PC-3 (cell line): Measurements from ENCODE around the gene SVOPL. TPM values are rescaled to one million over a fixed set of nuclear protein-coding genes. Genes with fewer than 3 reads are reported as not detected.

Source experiments
- ATAC-seq: fragments of 200-7000 bp; cut with Tn5 transposase; 2 replicates; pipeline ENCODE4 v1.9.1; 2020; ENCODE audit warnings: mild to moderate bottlenecking, moderate library complexity
- BruUV-seq: library from RNA; stranded (reverse); fragments of 400-500 nt; replicated peaks from 2 replicates; lab custom pipeline; 2021; lab: Mats Ljungman, UMichigan
- CTCF ChIA-PET: fragments of 300-600 bp; sonication (Branson Sonifier 250); formaldehyde crosslinking; loops from one replicate; lab custom pipeline; 2022; ENCODE audit warnings: antibody characterized with exemption; lab: Charles Lee
- POLR2A ChIA-PET: fragments of 300-600 bp; sonication (Branson Sonifier 250); formaldehyde crosslinking; loops from one replicate; lab custom pipeline; 2022; ENCODE audit warnings: antibody characterized with exemption; ENCODE audit not compliant: unreplicated experiment; lab: Charles Lee
- DNase-seq: peaks from one replicate; pipeline ENCODE4 v3.0.0-alpha.2; 2015
- H2AFZ ChIP-seq: fragments of 300-600 bp; sonication (generic); 2 replicates; pipeline ENCODE4 v1.6.0; 2016; ENCODE audit warnings: antibody characterized with exemption, low read length
- H3F3A ChIP-seq: fragments of 300-600 bp; sonication (generic); one replicate; pipeline ENCODE4 v1.6.0; 2017; ENCODE audit warnings: antibody characterized with exemption, low read length, control low read depth, mild to moderate bottlenecking; ENCODE audit not compliant: unreplicated experiment
- H3K27ac ChIP-seq: fragments of 300-600 bp; sonication (generic); 2 replicates; pipeline ENCODE4 v1.5.1; 2016; ENCODE audit warnings: mild to moderate bottlenecking, low read length
- H3K27me3 ChIP-seq: fragments of 300-600 bp; sonication (generic); 2 replicates; pipeline ENCODE4 v1.6.1; 2016; ENCODE audit warnings: low read length, mixed read lengths
- H3K36me3 ChIP-seq: fragments of 300-600 bp; sonication (generic); 2 replicates; pipeline ENCODE4 v1.6.1; 2016; ENCODE audit warnings: low read depth, mixed run types, low read length, mixed read lengths
- H3K4me1 ChIP-seq: fragments of 300-600 bp; sonication (generic); 2 replicates; pipeline ENCODE4 v1.5.1; 2016; ENCODE audit warnings: low read length; ENCODE audit not compliant: insufficient read depth
- H3K4me2 ChIP-seq: fragments of 300-600 bp; sonication (generic); 2 replicates; pipeline ENCODE4 v1.6.0; 2016; ENCODE audit warnings: low read length
- H3K4me3 ChIP-seq: fragments of 300-600 bp; sonication (generic); 2 replicates; pipeline ENCODE4 v1.5.1; 2016; ENCODE audit warnings: mild to moderate bottlenecking, low read length, mixed read lengths
- H3K79me2 ChIP-seq: fragments of 300-600 bp; sonication (generic); 2 replicates; pipeline ENCODE4 v1.6.1; 2017; ENCODE audit warnings: low read length, mixed read lengths
- H3K9ac ChIP-seq: fragments of 300-600 bp; sonication (generic); 2 replicates; pipeline ENCODE4 v1.6.0; 2016; ENCODE audit warnings: mild to moderate bottlenecking, low read length
- H3K9me2 ChIP-seq: fragments of 300-600 bp; sonication (generic); replicated peaks from 2 replicates; pipeline ENCODE4 v1.6.1; 2016; ENCODE audit warnings: mixed run types, low read length, mixed read lengths
- H3K9me3 ChIP-seq: fragments of 300-600 bp; sonication (generic); 2 replicates; pipeline ENCODE4 v1.6.1; 2016; ENCODE audit warnings: low read length, mixed read lengths
- H4K20me1 ChIP-seq: fragments of 300-600 bp; sonication (generic); 2 replicates; pipeline ENCODE4 v1.6.1; 2016; ENCODE audit warnings: low read length, mixed read lengths
- EZH2 ChIP-seq: fragments of 300-600 bp; sonication (generic); IDR thresholded peaks from one replicate; pipeline ENCODE4 v1.6.1; 2017; ENCODE audit warnings: antibody characterized with exemption, mild to moderate bottlenecking, low read length; ENCODE audit not compliant: unreplicated experiment
- EZH2phosphoT487 ChIP-seq: fragments of 300-600 bp; sonication (generic); IDR thresholded peaks from 2 replicates; pipeline ENCODE4 v1.6.1; 2018; ENCODE audit warnings: mild to moderate bottlenecking, antibody characterized with exemption, low read length, borderline replicate concordance
- intact Hi-C: fragments of 100-400 bp; cut with micrococcal nuclease; formaldehyde crosslinking; loops from 2 replicates; pipeline ENCODE4 v1.9.0; 2023
- total RNA-seq: library from RNA; depleted of rRNA; stranded (reverse); fragments of >200 nt; gene quantifications from 2 replicates; pipeline ENCODE4 v1.2.3, GENCODE V29; 2014
- TF ChIP-seq, protein P1 (sequence below): fragments of 300-600 bp; sonication (generic); conservative IDR thresholded peaks from 2 replicates; pipeline ENCODE4 v1.5.1; 2017; ENCODE audit warnings: antibody characterized with exemption, low read depth, mild to moderate bottlenecking, low read length

Gene SVOPL
- total RNA-seq, 1 experiment from 2014 or later, result not detected

DNA sequence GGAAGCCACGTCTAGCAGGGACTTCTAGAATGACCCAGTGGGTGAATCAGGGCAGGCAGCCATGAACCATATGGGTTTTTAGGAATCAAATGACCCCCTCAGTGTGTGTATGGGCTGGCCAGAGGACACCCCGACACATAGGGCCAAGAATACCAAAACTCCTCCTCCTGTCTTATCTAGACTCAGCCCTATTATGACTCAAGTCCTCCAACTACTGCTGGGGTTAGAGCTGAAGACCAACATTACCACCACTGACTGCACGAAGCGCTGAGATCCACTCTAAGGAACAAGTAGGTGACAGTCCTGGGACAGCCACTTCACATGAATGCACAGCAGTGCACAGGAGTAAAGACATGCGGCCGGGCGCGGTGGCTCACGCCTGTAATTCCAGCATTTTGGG, 11.5 kb upstream of the SVOPL start:
- ChIA-PET CTCF (no interaction called here), POLR2A (no interaction called here)
- H3K36me3 ChIP-seq, result no peaks in the 10 kb centered on the region
- no peak overlapping the region for H3K27ac ChIP-seq
- no peaks in the 10 kb centered on the region for H4K20me1 ChIP-seq
- intact Hi-C loops, result no loop called here
- BruUV-seq, result no TSS peak
- no peaks in the 10 kb centered on the region for H3K4me1 ChIP-seq
- no peak overlapping the region for H3K4me2 ChIP-seq
- no peak for DNase-seq
- no peak overlapping the region for H3K9ac ChIP-seq
- no peak overlapping the region for H2AFZ ChIP-seq
- H3K79me2 ChIP-seq, result no peaks in the 10 kb centered on the region
- TF ChIP-seq EZH2phosphoT487, result no peak
- TF ChIP-seq, protein P1, sequence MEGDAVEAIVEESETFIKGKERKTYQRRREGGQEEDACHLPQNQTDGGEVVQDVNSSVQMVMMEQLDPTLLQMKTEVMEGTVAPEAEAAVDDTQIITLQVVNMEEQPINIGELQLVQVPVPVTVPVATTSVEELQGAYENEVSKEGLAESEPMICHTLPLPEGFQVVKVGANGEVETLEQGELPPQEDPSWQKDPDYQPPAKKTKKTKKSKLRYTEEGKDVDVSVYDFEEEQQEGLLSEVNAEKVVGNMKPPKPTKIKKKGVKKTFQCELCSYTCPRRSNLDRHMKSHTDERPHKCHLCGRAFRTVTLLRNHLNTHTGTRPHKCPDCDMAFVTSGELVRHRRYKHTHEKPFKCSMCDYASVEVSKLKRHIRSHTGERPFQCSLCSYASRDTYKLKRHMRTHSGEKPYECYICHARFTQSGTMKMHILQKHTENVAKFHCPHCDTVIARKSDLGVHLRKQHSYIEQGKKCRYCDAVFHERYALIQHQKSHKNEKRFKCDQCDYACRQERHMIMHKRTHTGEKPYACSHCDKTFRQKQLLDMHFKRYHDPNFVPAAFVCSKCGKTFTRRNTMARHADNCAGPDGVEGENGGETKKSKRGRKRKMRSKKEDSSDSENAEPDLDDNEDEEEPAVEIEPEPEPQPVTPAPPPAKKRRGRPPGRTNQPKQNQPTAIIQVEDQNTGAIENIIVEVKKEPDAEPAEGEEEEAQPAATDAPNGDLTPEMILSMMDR, result no peak
- no peak for TF ChIP-seq EZH2
- no peak for ATAC-seq
- no peaks in the 10 kb centered on the region for H3F3A ChIP-seq
- H3K4me3 ChIP-seq, result no peak overlapping the region
- H3K9me3 ChIP-seq, result no peaks in the 10 kb centered on the region
- H3K27me3 ChIP-seq, result no peaks in the 10 kb centered on the region
- no peaks in the 10 kb centered on the region for H3K9me2 ChIP-seq

GRCh38 chr7:138710536-138711385, 9.6 kb upstream of the SVOPL start:
- ATAC-seq (no peak), DNase-seq (no peak)
- Histone ChIP-seq H3K9me3 (no peaks in the 10 kb centered on the region), H3K27ac (no peak overlapping the region), H3K4me1 (no peaks in the 10 kb centered on the region), H2AFZ (no peak overlapping the region), H3K9ac (no peak overlapping the region), H3K9me2 (no peaks in the 10 kb centered on the region), H3K4me2 (no peak overlapping the region), H3F3A (no peaks in the 10 kb centered on the region), H3K27me3 (no peaks in the 10 kb centered on the region), H3K4me3 (no peak overlapping the region), H3K36me3 (no peaks in the 10 kb centered on the region), H4K20me1 (no peaks in the 10 kb centered on the region), H3K79me2 (no peaks in the 10 kb centered on the region)
- CTCF ChIA-PET, result no interaction called here
- POLR2A ChIA-PET, result no interaction called here
- no TSS peak for BruUV-seq
- intact Hi-C loops, result no loop called here
- TF ChIP-seq EZH2phosphoT487, result no peak
- TF ChIP-seq EZH2, result no peak
- TF ChIP-seq, protein P1, result no peak

DNA sequence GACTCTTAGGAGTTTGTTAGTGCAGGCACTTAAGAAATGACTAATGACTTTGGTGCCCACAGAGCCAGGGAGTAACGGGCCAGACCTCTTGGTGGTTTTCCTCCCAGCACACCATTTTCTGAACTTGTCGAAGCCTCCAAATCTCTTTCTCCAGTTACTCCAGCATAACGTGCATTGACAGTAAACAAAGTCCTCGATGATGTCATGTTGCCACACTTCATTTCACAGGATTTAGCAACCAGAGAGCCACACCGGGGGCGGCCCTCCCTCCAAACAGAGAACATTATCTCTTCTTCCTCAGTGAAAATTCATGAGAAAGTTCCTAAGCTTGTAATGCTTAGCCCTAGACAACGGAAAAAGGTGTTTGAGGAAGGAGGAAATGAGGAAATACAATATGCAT, 4.0 kb upstream of the SVOPL start:
- TF ChIP-seq, protein P1, result no peak
- TF ChIP-seq EZH2phosphoT487, result no peak
- Histone ChIP-seq H3K27ac (no peak overlapping the region), H3K27me3 (no peaks in the 10 kb centered on the region), H3K4me2 (no peak overlapping the region), H3K9ac (no peak overlapping the region), H3K4me1 (no peaks in the 10 kb centered on the region), H3K9me2 (no peaks in the 10 kb centered on the region), H3K36me3 (no peaks in the 10 kb centered on the region), H4K20me1 (no peaks in the 10 kb centered on the region), H3F3A (no peaks in the 10 kb centered on the region), H3K79me2 (no peaks in the 10 kb centered on the region), H2AFZ (no peak overlapping the region), H3K4me3 (no peak overlapping the region), H3K9me3 (no peaks in the 10 kb centered on the region)
- DNase-seq (no peak), ATAC-seq (no peak)
- CTCF ChIA-PET, result no interaction called here
- POLR2A ChIA-PET, result no interaction called here
- BruUV-seq, result no TSS peak
- intact Hi-C loops, result no loop called here
